Measurements from ENCODE around the gene SYTL1. TPM values are rescaled to one million over a fixed set of nuclear protein-coding genes. Genes with fewer than 3 reads are reported as not detected.

SYTL1 gene
- polyA plus RNA-seq, 1 donor from 2014 or later = not detected

DNA sequence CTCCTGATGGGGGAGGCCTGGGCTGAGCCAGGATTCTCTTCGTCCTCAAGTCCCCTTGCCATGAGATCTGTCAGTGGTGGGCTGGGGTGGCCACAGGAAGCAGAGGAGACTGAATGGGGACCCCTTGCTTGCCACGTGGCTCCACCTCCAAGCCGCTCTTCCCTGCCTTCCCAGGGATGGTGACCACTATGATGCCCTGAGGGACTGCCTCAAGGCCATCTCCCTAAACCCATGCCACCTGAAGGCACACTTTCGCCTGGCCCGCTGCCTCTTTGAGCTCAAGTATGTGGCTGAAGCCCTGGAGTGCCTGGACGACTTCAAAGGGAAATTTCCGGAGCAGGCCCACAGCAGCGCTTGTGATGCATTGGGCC lies 40.8 kb upstream of the SYTL1 start:
- H3K27ac ChIP-seq (ENCODE audit: low read length) = no peak overlapping the region
- peak overlapping the region; percentile 10 for H3K9ac ChIP-seq (ENCODE audit: low read length)

DNA sequence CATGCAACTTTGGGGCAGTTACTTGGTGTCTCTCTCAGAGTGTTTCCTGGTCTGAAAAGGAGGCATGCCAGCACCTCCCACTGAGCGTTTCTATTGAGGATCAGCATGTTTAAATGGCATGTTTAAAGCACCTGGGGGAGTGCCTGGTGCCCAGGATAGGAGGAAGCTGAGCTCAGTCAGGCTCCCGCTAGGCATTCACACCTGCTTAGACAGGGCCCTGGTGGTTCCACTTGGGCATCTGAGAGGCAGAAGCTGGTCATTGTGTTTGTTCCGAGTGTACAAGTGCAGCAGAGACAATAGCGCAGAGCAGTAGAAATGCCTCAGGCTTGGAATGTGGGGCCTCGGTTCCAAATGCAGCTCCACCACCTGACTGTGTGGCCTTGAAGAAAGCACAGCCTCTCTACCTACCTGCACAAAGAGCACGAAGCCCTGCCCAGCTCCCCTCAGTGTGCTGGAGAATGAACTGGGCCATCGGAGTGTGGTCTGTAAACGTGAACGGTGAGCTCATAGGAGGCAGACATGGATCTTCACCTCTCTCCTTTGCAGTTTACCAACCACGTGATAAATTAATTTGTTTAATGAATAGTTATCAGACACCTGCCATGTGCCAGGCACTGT lies 40.1 kb upstream of the SYTL1 start:
- no peaks in the 10 kb centered on the region for H3K79me2 ChIP-seq (replicated peaks; ENCODE audit: insufficient read depth, low read length)
- no peak overlapping the region for H3K4me3 ChIP-seq (ENCODE audit: low read length)
- no peaks in the 10 kb centered on the region for H4K20me1 ChIP-seq (ENCODE audit: insufficient read depth)
- no peak overlapping the region for H2AFZ ChIP-seq (ENCODE audit: low read depth, low read length)
- no peak overlapping the region for H3K27ac ChIP-seq (ENCODE audit: low read length)
- no peak overlapping the region for H3K9ac ChIP-seq (ENCODE audit: low read length)
- no peaks in the 10 kb centered on the region for H3K9me2 ChIP-seq (ENCODE audit: insufficient read depth, low read length)
- no peak overlapping the region for H3K4me2 ChIP-seq (ENCODE audit: low read length)
- TF ChIP-seq, protein P1, sequence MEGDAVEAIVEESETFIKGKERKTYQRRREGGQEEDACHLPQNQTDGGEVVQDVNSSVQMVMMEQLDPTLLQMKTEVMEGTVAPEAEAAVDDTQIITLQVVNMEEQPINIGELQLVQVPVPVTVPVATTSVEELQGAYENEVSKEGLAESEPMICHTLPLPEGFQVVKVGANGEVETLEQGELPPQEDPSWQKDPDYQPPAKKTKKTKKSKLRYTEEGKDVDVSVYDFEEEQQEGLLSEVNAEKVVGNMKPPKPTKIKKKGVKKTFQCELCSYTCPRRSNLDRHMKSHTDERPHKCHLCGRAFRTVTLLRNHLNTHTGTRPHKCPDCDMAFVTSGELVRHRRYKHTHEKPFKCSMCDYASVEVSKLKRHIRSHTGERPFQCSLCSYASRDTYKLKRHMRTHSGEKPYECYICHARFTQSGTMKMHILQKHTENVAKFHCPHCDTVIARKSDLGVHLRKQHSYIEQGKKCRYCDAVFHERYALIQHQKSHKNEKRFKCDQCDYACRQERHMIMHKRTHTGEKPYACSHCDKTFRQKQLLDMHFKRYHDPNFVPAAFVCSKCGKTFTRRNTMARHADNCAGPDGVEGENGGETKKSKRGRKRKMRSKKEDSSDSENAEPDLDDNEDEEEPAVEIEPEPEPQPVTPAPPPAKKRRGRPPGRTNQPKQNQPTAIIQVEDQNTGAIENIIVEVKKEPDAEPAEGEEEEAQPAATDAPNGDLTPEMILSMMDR (IDR thresholded peaks at IDR 0.05; ENCODE audit: poor library complexity, severe bottlenecking) = no peak
- TF ChIP-seq SMC3 (conservative IDR thresholded peaks at IDR 0.05; ENCODE audit: poor library complexity) = no peak
- no peak for TF ChIP-seq EZH2 (IDR thresholded peaks at IDR 0.05; ENCODE audit: borderline replicate concordance, insufficient read depth, low read length, poor library complexity, severe bottlenecking)
- TF ChIP-seq POLR2AphosphoS5 (IDR thresholded peaks at IDR 0.05) = no peak
- TF ChIP-seq MXI1 (conservative IDR thresholded peaks at IDR 0.05; ENCODE audit: poor library complexity, severe bottlenecking) = no peak
- no peak for TF ChIP-seq TAF1 (IDR thresholded peaks at IDR 0.05; ENCODE audit: low read depth)
- TF ChIP-seq RAD21 (conservative IDR thresholded peaks at IDR 0.05) = no peak
- TF ChIP-seq, protein P2, sequence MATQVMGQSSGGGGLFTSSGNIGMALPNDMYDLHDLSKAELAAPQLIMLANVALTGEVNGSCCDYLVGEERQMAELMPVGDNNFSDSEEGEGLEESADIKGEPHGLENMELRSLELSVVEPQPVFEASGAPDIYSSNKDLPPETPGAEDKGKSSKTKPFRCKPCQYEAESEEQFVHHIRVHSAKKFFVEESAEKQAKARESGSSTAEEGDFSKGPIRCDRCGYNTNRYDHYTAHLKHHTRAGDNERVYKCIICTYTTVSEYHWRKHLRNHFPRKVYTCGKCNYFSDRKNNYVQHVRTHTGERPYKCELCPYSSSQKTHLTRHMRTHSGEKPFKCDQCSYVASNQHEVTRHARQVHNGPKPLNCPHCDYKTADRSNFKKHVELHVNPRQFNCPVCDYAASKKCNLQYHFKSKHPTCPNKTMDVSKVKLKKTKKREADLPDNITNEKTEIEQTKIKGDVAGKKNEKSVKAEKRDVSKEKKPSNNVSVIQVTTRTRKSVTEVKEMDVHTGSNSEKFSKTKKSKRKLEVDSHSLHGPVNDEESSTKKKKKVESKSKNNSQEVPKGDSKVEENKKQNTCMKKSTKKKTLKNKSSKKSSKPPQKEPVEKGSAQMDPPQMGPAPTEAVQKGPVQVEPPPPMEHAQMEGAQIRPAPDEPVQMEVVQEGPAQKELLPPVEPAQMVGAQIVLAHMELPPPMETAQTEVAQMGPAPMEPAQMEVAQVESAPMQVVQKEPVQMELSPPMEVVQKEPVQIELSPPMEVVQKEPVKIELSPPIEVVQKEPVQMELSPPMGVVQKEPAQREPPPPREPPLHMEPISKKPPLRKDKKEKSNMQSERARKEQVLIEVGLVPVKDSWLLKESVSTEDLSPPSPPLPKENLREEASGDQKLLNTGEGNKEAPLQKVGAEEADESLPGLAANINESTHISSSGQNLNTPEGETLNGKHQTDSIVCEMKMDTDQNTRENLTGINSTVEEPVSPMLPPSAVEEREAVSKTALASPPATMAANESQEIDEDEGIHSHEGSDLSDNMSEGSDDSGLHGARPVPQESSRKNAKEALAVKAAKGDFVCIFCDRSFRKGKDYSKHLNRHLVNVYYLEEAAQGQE (IDR thresholded peaks at IDR 0.05; ENCODE audit: borderline replicate concordance) = no peak
- no peak for TF ChIP-seq EP300 (conservative IDR thresholded peaks at IDR 0.05; ENCODE audit: poor library complexity, severe bottlenecking)
- H3K36me3 ChIP-seq (ENCODE audit: insufficient read depth, low read length) = no peaks in the 10 kb centered on the region
- no peaks in the 10 kb centered on the region for H3F3A ChIP-seq (ENCODE audit: insufficient read depth, low read length, poor library complexity, severe bottlenecking)
- no peaks in the 10 kb centered on the region for H3K27me3 ChIP-seq (ENCODE audit: insufficient read depth, low read depth, low read length)
- no peaks in the 10 kb centered on the region for H3K9me3 ChIP-seq (ENCODE audit: low read length)

More for the DNA sequence above, 40.8 kb upstream of the SYTL1 start:
- no peaks in the 10 kb centered on the region for H4K20me1 ChIP-seq (ENCODE audit: insufficient read depth)
- no peak overlapping the region for H2AFZ ChIP-seq (ENCODE audit: low read depth, low read length)
- TF ChIP-seq EP300 (conservative IDR thresholded peaks at IDR 0.05; ENCODE audit: poor library complexity, severe bottlenecking) (no peak), SMC3 (conservative IDR thresholded peaks at IDR 0.05; ENCODE audit: poor library complexity) (peak; percentile 61)
- H3K9me3 ChIP-seq (ENCODE audit: low read length) = no peaks in the 10 kb centered on the region
- no peak overlapping the region for H3K4me2 ChIP-seq (ENCODE audit: low read length)
- H3K27me3 ChIP-seq (ENCODE audit: insufficient read depth, low read depth, low read length) = no peaks in the 10 kb centered on the region
- no peaks in the 10 kb centered on the region for H3K79me2 ChIP-seq (replicated peaks; ENCODE audit: insufficient read depth, low read length)
- no peaks in the 10 kb centered on the region for H3K9me2 ChIP-seq (ENCODE audit: insufficient read depth, low read length)
- H3K4me3 ChIP-seq (ENCODE audit: low read length) = no peak overlapping the region
- no peaks in the 10 kb centered on the region for H3F3A ChIP-seq (ENCODE audit: insufficient read depth, low read length, poor library complexity, severe bottlenecking)
- H3K36me3 ChIP-seq (ENCODE audit: insufficient read depth, low read length) = no peaks in the 10 kb centered on the region

All from neural cell (in vitro differentiated cells).